ENCODE results near the gene ARNT2.

Gene ARNT2

GRCh38 chr15:80615783-80616391 lies 211.7 kb downstream of the ARNT2 start:
- TF ChIP-seq CTCF (IDR thresholded peaks at IDR 0.05; ENCODE audit: low read depth, low read length) = no peak
- no peak overlapping the region for H3K4me3 ChIP-seq (ENCODE audit: low read depth, low read length)

GRCh38 chr15:80618685-80619400 lies 214.7 kb downstream of the ARNT2 start:
- H3K4me3 ChIP-seq (ENCODE audit: low read depth, low read length) = no peak overlapping the region
- TF ChIP-seq CTCF (IDR thresholded peaks at IDR 0.05; ENCODE audit: low read depth, low read length) = no peak

- peak; percentile 14; the same call in 1 of the 2 replicates for TF ChIP-seq CTCF (IDR thresholded peaks at IDR 0.05; ENCODE audit: low read depth, low read length)
- no peak overlapping the region for H3K4me3 ChIP-seq (ENCODE audit: low read depth, low read length)
Observed at GRCh38 chr15:80619680-80620079, 215.5 kb downstream of the ARNT2 start.

GRCh38 chr15:80620141-80620540 lies 216.0 kb downstream of the ARNT2 start:
- no peak for TF ChIP-seq CTCF (IDR thresholded peaks at IDR 0.05; ENCODE audit: low read depth, low read length)
- H3K4me3 ChIP-seq (ENCODE audit: low read depth, low read length) = no peak overlapping the region

- no peak overlapping the region for H3K4me3 ChIP-seq (ENCODE audit: low read depth, low read length)
- no peak for TF ChIP-seq CTCF (IDR thresholded peaks at IDR 0.05; ENCODE audit: low read depth, low read length)
Observed at GRCh38 chr15:80620931-80621330, 216.7 kb downstream of the ARNT2 start.

GRCh38 chr15:80626643-80627120 lies 222.5 kb downstream of the ARNT2 start:
- H3K4me3 ChIP-seq (ENCODE audit: low read depth, low read length) = no peak overlapping the region
- TF ChIP-seq CTCF (IDR thresholded peaks at IDR 0.05; ENCODE audit: low read depth, low read length) = no peak

GRCh38 chr15:80629355-80629754 lies 225.2 kb downstream of the ARNT2 start:
- TF ChIP-seq CTCF (IDR thresholded peaks at IDR 0.05; ENCODE audit: low read depth, low read length) = no peak
- no peak overlapping the region for H3K4me3 ChIP-seq (ENCODE audit: low read depth, low read length)
